ENCODE results near the gene CTNNA1. TPM values are rescaled to one million over a fixed set of nuclear protein-coding genes. Genes with fewer than 3 reads are reported as not detected.

Gene CTNNA1
- total RNA-seq, 2 donors from 2014 or later = 400 to 483 TPM

DNA sequence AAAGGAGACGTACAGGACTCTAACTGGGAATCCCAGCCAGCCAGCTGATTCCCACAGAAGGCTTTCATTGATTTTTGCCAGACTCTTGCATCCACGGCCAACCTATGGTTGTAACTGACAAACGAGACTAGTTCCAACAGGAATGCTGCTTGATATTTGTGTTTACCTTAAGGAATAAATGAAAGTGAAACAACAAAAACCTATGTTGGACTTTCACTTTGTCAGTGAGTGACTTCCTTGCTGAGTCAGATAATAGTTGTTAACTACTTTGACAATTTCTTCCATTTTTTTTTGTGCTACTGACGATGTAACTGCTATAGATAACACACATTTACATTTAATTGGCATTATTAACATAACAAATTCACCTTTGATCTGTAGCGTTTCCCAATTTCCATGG, 185.3 kb downstream of the CTNNA1 start:
- no peak overlapping the region for H3K4me3 ChIP-seq
- H3K4me1 ChIP-seq = no peaks in the 10 kb centered on the region
- no peak for DNase-seq
- H3K9me3 ChIP-seq = no peaks in the 10 kb centered on the region
- no peaks in the 10 kb centered on the region for H3K36me3 ChIP-seq
- no peaks in the 10 kb centered on the region for H3K27me3 ChIP-seq
- no peak overlapping the region for H3K27ac ChIP-seq
- intact Hi-C loops (cut with DNase I) = no loop called here
- TF ChIP-seq, protein P1, sequence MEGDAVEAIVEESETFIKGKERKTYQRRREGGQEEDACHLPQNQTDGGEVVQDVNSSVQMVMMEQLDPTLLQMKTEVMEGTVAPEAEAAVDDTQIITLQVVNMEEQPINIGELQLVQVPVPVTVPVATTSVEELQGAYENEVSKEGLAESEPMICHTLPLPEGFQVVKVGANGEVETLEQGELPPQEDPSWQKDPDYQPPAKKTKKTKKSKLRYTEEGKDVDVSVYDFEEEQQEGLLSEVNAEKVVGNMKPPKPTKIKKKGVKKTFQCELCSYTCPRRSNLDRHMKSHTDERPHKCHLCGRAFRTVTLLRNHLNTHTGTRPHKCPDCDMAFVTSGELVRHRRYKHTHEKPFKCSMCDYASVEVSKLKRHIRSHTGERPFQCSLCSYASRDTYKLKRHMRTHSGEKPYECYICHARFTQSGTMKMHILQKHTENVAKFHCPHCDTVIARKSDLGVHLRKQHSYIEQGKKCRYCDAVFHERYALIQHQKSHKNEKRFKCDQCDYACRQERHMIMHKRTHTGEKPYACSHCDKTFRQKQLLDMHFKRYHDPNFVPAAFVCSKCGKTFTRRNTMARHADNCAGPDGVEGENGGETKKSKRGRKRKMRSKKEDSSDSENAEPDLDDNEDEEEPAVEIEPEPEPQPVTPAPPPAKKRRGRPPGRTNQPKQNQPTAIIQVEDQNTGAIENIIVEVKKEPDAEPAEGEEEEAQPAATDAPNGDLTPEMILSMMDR (IDR thresholded peaks at IDR 0.05) = no peak
- no peak overlapping the region for H3K9ac ChIP-seq (ENCODE audit: low read depth in 2 of 2, low read length in 2 of 2)

DNA sequence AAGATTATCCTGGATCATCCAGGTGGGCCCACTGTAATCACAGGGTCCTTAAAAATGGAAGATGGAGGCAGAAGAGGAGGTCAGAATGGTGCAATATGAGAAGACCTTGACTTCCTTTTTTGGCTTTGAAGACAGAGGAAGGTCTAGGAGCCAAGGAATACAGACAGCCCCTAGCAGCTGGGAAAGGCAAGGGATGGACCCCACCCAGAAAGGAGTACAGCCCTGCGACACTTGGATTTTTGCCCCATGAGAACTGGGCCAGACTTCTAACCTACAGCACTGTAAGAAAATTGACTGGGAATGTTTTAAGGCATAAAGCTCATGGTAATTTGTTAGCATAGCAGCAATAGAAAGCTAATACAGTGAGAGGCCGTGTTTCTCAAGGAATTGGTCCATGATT, 188.8 kb downstream of the CTNNA1 start:
- H3K4me1 ChIP-seq = no peaks in the 10 kb centered on the region
- intact Hi-C loops (cut with DNase I) = no loop called here
- TF ChIP-seq, protein P1 (IDR thresholded peaks at IDR 0.05) = no peak
- H3K9me3 ChIP-seq = no peaks in the 10 kb centered on the region
- H3K27ac ChIP-seq = no peak overlapping the region
- H3K27me3 ChIP-seq = no peaks in the 10 kb centered on the region
- no peak overlapping the region for H3K4me3 ChIP-seq
- H3K9ac ChIP-seq (ENCODE audit: low read depth in 2 of 2, low read length in 2 of 2) = no peak overlapping the region
- DNase-seq = no peak
- peaks cover 7% of the 10 kb centered on the region for H3K36me3 ChIP-seq

DNA sequence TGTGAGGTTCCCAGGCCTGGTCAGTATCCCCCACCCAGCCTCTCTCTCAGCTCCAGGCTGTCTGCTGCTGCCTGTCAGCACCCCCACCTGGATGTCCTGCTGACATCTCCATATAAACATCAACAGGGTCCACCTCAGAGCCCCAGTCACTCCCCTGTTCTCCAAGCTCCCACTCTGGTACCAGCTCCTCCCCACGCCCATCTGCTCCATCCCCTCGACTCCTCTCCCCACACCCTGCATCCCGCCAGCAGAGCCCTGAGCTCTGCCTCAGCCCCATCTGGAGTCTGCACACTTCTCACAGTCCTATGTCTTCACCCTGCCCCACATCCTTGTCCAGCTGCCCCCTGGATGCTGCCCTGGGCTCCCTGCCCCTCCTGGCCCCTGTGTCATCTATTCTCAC, 189.6 kb downstream of the CTNNA1 start:
- no peak overlapping the region for H3K9ac ChIP-seq (ENCODE audit: low read depth in 2 of 2, low read length in 2 of 2)
- H3K27ac ChIP-seq = no peak overlapping the region
- TF ChIP-seq, protein P1 (IDR thresholded peaks at IDR 0.05) = no peak
- no peaks in the 10 kb centered on the region for H3K27me3 ChIP-seq
- peaks cover 7% of the 10 kb centered on the region for H3K36me3 ChIP-seq
- DNase-seq = no peak
- intact Hi-C loops (cut with DNase I) = no loop called here
- H3K9me3 ChIP-seq = no peaks in the 10 kb centered on the region
- H3K4me3 ChIP-seq = no peak overlapping the region
- no peaks in the 10 kb centered on the region for H3K4me1 ChIP-seq

DNA sequence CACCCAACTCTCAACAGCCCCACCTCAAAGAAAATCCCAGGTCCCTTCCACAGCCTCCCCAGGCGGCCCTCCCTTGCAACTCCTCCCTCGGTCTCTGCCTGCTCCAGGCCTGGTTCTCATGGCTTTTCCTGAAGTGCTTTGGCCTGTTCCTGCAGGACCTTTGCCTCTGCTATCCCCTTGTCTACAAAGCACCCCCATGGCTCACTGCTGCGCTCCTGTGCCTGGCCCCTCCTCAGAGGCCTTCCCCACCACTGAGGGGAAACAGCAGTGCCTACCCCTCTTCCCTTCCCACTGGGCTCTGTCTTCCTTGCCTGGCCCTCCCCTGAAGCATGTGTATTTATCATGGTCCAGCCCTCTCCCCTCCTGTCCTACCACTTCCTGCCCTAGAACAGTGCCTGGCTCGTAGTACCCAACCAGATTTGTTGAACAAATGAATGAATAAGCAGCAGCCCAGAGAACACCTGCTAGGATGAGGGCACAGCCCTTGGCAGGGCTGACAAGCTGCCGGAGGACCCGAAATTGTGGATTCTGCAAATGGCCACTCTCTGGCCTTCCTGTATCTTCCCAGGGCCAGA, 190.5 kb downstream of the CTNNA1 start:
- H3K9me3 ChIP-seq = no peaks in the 10 kb centered on the region
- H3K4me3 ChIP-seq = no peak overlapping the region
- H3K27ac ChIP-seq = no peak overlapping the region
- H3K36me3 ChIP-seq = peaks cover 7% of the 10 kb centered on the region
- no peak overlapping the region for H3K9ac ChIP-seq (ENCODE audit: low read depth in 2 of 2, low read length in 2 of 2)
- no peak for DNase-seq
- intact Hi-C loops (cut with DNase I) = no loop called here
- no peaks in the 10 kb centered on the region for H3K4me1 ChIP-seq
- no peaks in the 10 kb centered on the region for H3K27me3 ChIP-seq
- TF ChIP-seq, protein P1 (IDR thresholded peaks at IDR 0.05) = no peak

DNA sequence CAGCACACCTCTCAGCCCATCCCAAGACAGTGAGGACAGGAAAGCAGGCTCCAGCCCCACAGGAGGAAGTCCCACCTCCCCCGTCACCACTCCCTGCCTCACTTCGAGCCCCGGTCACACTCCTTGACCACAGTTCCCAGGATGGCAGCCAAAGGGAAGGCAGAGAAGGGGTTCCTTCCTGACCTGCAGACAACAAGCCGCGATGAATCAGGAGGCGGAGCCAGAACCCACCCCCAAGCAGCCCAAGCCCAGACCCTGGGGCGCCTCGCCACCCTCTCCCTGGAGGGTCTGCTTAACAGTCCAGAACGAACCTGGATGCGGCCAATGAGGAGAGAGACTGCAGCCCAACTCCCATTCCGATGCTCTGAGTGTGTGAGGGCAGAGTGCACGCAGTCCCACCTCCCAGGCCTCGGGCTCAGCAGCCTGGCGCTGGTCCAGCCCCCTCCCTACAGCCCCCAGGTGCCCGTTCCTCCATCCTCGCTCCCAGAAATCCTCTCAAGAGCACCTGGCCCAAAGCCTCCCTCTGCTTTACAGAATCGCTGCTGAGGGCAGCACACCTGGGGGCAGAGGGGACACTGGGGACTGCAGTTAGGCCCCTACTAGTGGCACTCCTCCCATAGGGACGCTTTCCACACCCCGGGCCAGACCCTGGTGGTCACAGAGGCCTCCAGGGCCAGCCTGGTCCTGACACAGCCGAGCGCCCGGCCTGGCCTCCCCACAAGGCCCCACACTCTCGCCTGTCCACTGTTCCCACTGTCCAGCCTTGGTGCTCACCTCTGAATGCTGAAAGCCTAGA, 191.5 kb downstream of the CTNNA1 start:
- Histone ChIP-seq H3K9ac (ENCODE audit: low read depth in 2 of 2, low read length in 2 of 2) (peak overlapping the region in 1 of 2 donors; percentile 1), H3K36me3 (peaks cover 7% of the 10 kb centered on the region), H3K27ac (no peak overlapping the region), H3K9me3 (no peaks in the 10 kb centered on the region), H3K4me1 (no peaks in the 10 kb centered on the region), H3K27me3 (no peaks in the 10 kb centered on the region), H3K4me3 (no peak overlapping the region)
- intact Hi-C loops (cut with DNase I) = no loop called here
- TF ChIP-seq, protein P1 (IDR thresholded peaks at IDR 0.05) = no peak
- DNase-seq = no peak
